ENCODE measurements around the gene CAPN5.

Gene CAPN5

DNA sequence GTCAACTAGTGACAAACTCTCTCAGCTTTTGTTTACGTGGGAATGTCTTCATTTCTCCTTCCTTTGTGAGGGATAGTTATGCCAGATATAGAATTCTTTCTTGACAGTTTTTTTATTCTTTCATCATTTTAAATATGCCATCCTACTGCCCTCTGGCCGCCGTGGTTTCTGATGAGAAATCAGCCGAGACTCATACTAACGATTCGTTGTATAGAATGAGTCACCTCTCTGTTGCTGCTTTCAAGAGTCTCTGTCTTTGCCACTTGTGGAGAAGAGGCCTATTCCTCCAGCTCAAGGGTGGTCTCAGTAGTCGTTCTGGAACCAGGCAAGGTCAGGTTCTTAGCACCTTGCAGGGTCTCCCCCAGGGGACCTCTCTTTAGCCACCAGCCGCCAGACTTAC is 69.3 kb downstream of the CAPN5 start:
- no peak for DNase-seq (ENCODE audit: low read depth)

DNA sequence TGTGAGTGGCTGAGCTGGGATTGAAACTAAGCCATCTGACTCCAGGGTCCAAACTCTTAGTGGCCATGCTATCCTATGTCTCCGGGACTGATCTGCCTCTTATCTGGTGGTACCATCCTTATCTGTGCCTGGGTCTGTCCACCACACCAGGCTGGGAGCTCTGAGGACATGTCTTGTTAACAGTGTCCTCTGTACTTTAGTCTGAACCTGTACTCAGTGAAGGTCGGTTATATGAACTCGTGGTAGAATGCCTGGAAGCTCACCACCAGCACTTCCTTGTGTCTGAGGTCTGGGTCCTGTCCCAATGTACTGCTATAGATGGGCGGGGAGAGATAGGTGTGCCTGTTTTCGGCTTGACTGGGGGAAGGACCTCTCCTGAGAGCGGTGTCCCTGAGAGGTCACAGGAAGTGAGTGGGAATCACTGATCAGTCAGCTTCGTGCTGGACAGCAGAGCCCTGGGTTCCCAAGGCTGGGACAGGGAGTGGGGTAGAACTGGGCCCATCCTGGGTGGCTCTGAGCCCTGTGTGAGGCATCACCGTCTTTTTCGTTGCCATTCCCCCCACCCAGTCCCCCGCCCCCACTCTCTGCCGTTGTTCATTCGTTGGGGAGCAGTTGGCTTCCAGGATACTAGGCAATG is 70.1 kb downstream of the CAPN5 start:
- DNase-seq (ENCODE audit: low read depth): no peak

DNA sequence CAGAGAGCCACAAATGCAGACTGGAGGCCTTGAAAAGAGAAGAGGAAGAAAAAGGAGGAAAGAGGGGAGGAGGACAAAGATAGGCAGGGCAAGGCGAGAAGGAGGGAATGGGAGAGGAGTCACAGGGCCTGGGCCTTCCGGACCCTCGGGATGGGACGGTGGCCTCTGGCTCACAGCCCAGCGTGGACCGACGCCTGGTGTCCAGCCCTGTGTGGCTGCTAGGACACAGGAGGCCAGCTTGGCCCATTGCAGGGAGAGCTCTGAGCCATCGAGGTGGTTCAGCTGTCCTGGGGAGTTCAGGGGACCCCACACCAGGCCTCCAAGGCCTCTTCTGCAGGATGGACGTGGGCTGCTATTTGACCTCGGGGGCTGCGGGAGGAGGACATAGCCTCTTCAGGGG is 70.7 kb downstream of the CAPN5 start:
- DNase-seq (ENCODE audit: low read depth): no peak

DNA sequence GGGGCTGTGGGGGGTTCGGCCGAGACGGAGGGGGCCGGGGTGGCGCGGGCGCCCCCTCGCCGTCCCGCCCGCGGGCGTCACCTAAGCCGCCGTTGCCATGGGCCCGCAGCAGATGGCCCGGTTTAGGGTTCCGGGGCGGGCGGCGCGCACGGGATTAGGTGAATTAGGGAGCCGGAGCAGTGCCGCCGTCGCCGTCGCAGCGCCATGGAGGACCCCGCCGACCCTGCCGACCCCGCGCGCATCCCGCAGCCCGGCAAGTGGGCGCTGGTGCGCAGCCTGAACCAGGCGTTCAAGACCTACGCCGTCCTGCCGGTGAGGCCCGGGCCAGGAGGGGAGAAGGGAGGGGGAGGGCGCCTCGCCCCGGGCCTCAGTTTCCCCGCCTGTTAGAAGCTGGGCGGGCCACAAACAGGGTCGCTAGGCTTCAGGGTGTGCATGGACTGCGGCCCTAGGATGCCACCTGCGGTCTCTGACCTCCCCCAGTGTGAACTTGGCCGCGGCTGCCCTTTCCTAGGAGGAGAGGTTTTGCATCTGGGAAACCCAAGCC is 71.4 kb downstream of the CAPN5 start:
- no peak for DNase-seq (ENCODE audit: low read depth)

DNA sequence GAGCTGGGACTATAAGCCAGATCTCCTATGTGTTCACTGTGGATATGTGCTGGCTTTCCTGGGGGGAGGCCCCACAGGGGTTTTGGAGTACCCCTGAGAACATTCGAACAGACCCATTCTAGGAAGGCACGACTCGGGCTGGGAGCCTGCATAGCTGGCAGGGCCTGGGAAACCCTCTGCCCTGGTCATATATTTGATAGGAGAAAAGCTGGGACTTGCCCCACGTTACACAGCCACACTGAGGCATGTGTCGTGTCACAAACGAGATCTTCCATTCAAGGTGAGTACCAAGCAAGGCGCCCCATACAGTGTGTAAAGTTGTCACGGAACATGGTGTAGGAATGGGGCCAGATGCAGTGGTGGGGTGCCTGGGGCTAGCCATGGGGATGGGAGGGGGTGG is 72.4 kb downstream of the CAPN5 start:
- no peak for DNase-seq (ENCODE audit: low read depth)

DNA sequence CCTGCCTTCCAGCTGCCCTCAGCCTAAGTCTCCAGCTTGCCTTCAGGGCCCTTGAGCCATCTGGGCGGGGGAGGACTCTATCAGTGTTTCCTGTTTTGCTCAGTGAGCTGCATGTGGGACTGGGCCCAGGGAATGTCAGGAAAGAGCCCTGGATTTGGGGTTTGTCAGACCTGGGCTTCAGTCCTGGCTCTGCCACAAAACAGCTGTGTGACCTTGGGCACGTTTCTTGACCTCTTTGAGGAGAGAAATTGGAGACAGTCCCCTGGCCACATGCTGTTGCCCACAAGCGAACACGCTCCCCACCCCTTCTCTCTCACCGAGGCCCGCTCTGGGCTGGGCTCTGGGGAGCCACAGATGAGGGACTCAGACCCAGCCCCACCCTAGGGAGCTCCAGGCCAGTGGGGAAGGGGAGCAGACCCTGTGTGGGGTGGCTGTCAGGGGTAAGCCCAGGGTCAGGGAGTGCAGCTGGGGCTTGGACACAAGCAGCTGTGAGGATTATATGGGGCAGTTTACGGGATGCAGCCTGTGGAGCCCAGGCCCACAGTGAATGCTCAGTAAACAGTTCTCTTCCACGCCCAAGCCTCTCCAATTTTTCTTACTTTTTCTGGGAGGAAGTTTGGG is 73.6 kb downstream of the CAPN5 start:
- no peak for DNase-seq (ENCODE audit: low read depth)

DNA sequence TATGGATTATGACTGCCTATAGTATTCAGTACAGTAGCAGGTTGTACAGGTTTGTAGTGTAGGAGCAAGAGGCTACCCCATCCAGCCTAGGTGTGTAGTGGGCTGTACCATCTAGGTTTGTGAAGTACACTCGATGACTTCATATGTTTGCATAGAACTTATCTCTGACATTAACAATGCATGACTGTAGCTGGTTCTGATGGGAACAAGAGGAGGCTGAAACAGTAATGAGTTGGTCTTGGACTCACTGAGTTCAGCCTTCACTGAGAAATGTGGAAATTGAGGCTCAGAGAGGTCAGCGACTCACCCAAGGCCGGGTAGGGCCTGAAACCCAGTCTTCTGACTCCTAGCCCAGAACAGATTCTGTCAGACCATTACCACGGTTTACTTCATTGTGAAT is 74.3 kb downstream of the CAPN5 start:
- DNase-seq (ENCODE audit: low read depth): no peak

DNA sequence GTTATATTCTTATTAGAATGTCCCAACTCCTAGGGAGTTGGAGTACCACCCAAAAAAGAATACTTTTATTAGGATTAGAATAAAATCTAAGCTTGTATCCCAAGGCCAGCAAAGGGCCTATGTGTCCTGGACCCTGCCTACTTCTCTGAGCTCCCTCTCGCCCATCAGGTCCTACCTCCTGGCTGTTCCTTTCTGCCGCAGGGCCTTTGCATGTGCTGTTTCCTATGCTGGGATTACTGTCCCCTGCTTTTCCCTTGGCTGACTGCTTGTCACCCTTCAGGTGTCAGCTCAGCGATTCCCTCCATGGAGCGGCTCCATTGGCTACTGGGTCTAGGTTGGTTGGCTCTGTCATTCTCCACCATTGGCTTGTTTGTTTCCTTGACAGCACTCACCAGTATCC is 74.7 kb downstream of the CAPN5 start:
- DNase-seq (ENCODE audit: low read depth): no peak

DNA sequence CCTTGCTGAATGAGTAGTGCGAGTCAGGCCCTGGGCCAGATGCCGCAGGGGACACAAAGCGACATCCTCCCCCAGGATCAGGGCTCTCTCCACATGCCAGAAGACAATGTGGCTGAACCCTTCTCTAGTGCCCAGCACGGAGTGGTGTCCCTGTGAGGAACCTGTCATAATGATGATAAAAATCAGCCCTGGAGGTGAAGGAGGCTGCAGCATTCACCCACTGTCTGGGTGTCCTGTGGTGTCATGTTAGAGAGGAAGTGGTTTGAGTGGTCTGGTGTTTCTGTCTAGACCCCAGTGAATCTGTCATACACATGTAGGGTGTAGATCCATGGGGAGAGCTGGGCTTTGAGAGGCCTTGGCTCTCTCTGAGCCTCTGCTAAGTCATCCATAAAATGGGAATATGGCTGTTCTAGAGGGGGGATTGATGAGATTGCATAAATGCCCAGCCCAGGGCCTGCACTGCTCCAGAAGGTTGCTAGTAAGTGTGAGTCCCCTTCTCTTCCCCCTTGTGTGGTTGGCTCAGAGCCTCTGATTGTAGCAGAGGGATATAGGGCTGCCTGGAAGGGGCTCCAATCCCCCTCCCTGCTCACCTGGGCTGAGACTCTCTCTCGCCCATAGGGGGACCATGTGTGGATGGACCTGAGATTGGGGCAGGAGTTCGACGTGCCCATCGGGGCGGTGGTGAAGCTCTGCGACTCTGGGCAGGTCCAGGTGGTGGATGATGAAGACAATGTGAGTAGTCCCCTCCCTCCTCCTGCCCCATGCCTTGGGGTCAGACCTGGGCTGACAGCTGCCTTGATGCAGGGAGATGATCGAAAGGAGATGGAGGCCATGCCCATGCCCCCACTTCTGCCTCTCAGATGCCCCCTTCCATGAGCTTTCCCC is 75.6 kb downstream of the CAPN5 start:
- DNase-seq (ENCODE audit: low read depth): no peak

DNA sequence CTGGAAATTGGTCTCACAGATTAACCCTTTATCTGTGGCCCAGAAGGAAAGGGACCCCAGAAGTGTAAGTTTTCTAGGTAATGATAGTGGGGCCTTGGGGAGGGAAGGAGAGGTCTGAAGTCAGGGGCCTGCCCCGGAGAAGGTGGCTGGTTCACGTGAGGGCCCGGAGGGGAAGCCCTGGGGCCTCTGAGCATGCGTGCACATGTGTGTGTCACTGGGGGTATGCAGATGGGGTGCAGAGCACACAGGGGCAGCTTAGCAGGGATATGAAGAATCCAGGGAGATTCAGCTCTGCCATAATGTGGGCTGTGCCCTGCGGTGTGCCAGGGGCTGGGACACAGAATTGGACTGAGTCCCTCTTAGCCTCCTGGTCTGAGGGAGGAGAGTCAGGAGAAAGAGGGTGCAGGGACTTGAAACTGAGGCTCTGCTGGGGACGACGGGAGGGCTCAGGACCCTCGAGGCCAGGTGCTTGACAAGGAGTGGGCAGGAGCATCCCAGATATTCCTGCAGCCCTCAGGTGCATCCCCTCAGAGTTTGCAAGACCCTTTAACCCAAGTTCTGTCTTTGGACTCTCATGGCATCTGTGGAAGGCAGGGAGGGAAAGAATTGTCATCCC is 76.7 kb downstream of the CAPN5 start:
- DNase-seq (ENCODE audit: low read depth): no peak

DNA sequence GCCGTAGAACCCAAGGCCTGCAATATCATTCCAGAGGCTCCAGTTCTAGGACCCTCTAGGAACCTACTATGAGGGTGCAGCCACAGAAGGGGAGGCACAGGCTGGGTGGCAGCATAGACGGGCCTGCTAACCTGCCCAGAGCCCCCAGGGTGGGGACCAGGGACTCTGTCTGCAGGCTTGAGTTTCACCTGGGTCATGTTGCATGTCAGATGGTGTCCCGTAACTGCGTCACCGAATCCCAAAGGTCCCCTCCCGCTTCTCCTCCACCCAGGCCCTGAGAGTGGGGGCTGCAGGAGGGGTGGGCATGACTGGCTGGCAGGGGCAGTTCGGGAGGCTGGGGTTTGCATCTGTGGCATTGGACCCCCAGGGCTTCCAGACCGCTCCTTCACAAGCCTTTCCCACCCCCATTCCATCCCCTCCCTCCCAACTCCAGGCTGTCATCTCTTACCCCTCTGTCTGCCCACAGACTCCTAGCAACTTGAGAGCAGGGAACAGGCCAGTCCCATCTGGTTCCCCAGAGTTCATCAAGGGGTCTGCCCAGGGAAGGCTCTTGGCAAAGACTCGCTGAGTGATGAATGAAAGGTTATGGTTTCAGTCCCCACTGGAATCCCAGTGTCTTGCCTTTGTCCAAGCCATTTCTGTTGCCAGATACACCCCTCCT is 77.6 kb downstream of the CAPN5 start:
- no peak for DNase-seq (ENCODE audit: low read depth)

DNA sequence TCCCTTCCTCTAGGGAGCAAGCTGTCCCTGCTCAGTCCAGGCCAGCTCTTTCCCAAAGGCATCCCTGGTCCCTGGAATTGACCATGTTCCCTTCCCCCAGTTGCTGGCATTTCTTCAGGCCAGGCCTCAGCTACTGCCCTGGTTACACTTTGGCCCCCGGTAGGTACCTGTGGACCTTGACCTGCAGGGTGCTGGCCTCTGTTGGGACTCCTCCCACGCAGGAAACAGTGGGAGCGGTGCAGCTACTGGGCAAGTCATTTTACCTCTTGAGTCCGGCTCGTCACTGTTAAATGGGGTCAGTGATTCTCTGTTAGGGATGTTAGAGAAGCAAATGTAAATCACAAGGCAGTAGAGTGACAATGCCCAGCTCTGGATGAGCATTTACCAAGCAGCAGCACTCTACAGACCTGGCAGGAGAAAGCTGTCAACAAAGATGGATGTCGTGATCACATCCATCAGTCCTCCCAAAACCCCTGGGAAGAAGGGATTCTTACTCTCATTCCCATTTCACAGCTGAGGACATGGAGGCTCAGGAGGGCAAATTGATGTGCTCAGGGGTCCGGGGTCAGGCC is 78.2 kb downstream of the CAPN5 start:
- DNase-seq (ENCODE audit: low read depth): no peak

DNA sequence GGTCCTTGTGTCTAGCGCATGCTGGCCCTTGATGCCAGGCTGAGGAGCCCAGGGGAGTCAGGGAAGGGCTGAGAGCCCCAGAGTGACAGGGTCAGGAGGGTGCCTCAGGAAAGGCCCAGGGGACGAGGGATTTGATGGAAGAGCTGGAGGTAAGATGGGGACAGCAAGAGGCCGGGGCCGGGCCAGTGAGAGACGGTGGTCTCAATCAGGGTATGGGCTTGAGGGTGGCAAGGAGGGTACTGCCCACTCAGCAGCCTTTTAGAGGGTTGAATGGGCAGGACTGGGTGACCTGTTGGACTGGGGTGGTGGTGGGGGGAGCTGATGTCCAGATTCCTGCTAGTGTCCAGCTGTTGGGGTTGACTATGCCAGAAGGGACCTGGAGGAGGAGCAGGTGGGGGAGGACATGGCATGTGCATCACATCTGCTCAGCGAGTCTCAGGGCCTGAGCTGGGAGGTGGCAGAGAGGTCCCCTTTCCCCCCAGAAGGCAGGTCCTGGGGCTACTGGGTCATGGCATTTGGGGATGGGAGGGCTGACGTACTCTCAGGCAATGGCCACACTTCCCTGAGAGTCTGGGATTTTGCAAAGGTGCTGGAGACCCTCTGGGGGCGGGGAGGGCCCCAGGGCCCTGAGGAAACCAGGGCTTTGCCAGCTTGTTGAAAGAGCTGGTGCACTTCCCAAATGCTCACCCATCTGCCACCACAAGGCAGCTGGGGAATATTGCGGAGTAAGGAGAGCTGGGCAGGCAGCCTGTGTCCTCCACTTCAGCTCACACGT is 79.7 kb downstream of the CAPN5 start:
- DNase-seq (ENCODE audit: low read depth): no peak

DNA sequence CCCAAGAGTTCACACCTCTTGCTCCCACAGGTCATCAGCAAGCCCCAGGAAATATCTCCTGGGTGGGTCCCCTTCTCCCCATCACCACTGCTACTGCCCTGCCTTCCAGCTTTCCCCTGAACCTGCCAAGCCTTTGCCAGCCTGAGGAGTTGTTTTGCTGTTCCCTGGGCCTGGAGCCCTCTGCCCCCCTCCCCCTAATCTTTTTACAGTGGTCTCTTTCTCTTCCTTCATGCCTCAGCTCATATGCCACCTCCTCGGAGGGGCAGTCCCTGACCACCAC is 80.2 kb downstream of the CAPN5 start:
- DNase-seq (ENCODE audit: low read depth): no peak

DNA sequence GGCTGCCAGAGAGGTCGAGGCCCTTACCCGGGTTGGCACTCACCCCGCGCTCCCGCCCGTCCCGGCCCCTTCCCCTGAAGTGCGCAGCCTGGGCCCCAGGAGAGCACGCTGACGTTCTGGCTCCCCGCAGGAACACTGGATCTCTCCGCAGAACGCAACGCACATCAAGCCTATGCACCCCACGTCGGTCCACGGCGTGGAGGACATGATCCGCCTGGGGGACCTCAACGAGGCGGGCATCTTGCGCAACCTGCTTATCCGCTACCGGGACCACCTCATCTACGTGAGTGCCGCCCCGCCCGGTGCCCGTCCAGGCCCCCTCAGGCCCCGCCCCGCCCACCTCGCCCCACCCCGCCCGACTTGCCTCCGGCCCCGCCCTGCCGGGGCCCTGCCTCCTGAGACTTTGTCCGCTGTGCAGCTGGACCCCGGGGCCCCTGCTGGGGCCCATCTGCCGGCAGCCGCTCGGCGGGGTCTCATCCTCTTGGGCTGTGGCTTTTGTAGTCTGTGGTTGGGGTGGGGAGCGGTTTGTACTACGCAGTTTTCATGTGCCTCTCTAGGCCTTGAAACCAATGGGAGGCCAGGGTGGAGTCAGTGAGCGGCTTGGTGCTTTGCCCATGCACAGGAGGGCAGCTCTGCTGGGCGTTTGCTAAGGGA is 81.0 kb downstream of the CAPN5 start:
- no peak for DNase-seq (ENCODE audit: low read depth)

DNA sequence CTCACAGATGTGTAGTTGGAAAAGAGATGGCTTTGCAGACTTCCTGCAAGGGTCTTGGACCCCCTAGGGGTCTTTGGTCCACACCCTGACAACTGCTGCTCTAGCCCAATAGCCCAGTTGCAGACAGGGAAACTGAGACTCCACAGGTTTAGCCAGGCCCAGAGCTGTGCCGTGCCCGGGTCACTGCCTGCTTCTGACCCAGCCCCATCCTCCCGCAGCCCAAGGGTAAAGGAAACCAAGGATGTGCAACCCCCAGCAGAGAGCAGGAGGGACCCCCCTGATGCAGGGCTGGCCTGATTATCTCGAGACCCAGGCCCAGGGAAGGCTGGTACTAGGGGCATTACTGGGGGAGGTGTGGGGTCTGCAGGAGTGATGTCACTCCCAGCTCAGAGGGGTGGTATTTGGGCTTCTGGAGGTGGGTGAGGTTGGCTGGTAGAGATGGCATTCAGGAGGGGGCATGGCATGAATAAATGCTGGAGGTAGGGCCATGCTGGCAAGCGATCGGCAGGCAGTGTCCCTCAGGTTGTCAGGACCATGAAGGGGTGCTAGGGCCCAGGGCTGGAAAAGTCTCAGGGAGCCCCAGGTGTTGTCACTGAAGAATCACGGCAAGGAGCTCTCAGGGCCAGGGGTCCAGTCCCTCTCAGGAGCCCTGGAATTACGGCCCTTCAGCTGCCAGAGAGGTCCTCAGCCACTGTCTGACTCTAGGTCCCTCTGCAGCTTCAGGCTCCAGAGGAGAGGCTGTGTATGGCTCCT is 82.4 kb downstream of the CAPN5 start:
- DNase-seq (ENCODE audit: low read depth): no peak

DNA sequence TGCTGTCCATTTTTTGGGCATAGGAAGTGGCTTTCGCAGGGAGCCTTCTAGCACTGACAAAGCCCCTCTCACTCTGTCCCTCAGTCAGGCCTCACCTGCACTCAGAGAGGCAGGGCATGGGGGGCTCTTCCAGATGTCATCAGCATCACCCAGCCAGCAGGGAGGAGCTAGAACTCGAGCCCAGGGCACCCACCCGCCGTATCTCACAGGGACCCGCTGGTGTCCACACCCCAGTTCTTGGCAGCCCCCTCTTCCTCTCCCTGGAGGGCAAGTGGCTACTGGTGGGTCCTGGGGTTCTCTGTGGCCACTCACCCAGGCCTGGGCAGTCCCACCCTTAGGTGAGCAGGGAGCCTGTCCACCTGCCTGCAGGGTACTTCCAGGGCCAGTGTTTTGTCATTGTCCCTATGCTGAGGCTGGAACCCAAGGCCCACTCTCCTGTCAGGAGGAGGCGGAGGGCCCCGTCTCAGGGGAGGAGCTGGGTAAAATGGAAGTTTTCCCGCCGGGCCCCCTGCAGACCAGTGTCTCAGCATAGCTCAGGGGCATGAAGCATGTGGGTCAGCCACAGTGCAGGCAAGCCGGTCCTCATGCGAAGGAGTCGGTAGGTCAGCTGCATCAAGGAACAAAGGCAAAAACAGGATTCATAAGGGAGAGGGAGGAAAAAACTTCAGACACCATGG is 83.1 kb downstream of the CAPN5 start:
- DNase-seq (ENCODE audit: low read depth): no peak

DNA sequence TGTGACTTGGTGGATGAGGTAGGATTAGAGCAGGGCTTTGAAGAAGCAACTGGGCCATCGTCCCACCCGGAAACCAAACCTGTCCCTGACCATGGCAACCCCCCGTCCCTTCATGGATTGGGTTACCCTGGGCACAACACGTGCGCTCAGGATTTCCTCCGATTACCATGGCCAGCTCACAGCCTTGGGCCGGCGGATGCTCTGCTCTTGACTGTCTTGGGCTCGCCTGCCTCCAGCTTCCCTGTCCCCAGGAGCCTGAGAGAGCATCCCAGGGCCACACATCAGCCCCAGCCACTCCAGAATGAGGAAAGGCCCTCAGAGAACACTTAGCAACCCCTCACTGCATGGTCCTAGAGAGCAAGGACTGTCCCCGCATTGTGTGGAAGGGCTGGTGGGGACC is 84.1 kb downstream of the CAPN5 start:
- no peak for DNase-seq (ENCODE audit: low read depth)

DNA sequence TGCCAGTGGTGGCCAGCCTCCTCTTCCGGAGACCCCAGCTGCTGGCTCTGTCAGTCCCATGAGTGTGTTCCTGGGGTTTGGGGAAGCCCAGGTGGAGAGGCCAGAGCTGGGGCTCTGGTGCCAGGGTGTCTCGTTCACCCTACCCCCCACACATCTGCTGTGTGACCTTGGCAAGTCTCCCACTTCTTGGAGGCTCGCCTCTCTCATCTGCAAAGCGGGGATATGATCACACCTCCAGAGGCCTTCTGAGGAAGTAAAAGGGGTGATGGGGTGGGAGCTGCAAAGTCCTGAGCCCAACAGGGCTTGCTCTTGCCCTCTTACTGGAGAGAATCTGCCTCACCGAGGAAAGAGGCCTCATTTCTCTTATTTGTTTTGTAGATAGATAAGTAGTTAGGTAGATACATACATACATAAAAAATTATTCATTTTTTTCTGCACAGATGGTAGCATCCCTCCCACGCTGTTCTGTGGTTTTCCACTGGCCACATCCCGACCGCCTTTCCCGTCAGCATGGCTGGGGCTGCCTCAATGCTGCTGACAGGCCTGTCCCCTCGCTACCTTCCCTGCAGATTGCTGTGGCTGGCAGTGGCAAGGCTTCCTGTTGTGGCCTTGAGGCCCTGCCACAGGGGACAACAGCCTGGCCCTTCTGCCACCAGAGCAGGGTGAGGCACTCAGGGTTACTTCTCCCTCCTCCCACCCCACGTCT is 85.2 kb downstream of the CAPN5 start:
- DNase-seq (ENCODE audit: low read depth): no peak

Measured in stimulated activated CD8-positive, alpha-beta memory T cell treated with anti-CD3 and anti-CD28 coated beads, Interleukin-12 subunit alpha, Interleukin-12 subunit beta, amount 100 ng/mL, for 1 hour (primary cell).